Cardiac muscle cell (in vitro differentiated cells and primary cell): Measurements from ENCODE around the gene CTBP2. TPM values are rescaled to one million over a fixed set of nuclear protein-coding genes. Genes with fewer than 3 reads are reported as not detected.

ENCODE experiments used
- DNase-seq, 2 donors: peaks; one replicate each; pipeline versions ENCODE4 v3.0.0 to v3.0.0-alpha.2; 2010 to 2017; ENCODE audit warnings: low read depth in 1 of 2, low spot score in 1 of 2
- H3K27ac ChIP-seq: fragments of 200-600 bp; sonication (generic); 2 replicates; pipeline ENCODE4 v1.5.1; 2016
- H3K27me3 ChIP-seq: fragments of 200-600 bp; sonication (generic); 2 replicates; pipeline ENCODE4 v1.6.0; 2016; ENCODE audit warnings: control low read depth
- H3K36me3 ChIP-seq: fragments of 200-600 bp; sonication (generic); 2 replicates; pipeline ENCODE4 v1.5.1; 2016; ENCODE audit warnings: control low read depth
- H3K4me1 ChIP-seq: fragments of 200-600 bp; sonication (generic); 2 replicates; pipeline ENCODE4 v1.8.1; 2017; ENCODE audit warnings: low read depth, mild to moderate bottlenecking, mixed run types
- H3K4me3 ChIP-seq: fragments of 200-600 bp; sonication (generic); 2 replicates; pipeline ENCODE4 v1.5.1; 2016; ENCODE audit warnings: mild to moderate bottlenecking
- H3K9me3 ChIP-seq: fragments of 200-600 bp; sonication (generic); 2 replicates; pipeline ENCODE4 v1.5.1; 2017; ENCODE audit warnings: low read depth, mild to moderate bottlenecking, control low read depth
- polyA plus RNA-seq: library from polyadenylated mRNA; unstranded; fragments of >200 nt; fragmentation: Nextera tagmentation; extraction: Ambion mirVana; gene quantifications from 2 replicates; pipeline ENCODE4 v1.2.1, GENCODE V29; 2016
- total RNA-seq: library from RNA; depleted of rRNA; stranded (reverse); fragments of >200 nt; gene quantifications from 2 replicates; pipeline ENCODE4 v1.2.3, GENCODE V29; 2016
- TF ChIP-seq, protein P1 (sequence below): IDR thresholded peaks from 2 replicates; pipeline ENCODE4 v1.5.1; 2012; ENCODE audit warnings: low read depth, mild to moderate bottlenecking, low read length

Gene CTBP2
- total and polyA plus RNA-seq, 2 experiments from 2014 or later, result 67.4 to 74.5 TPM

DNA sequence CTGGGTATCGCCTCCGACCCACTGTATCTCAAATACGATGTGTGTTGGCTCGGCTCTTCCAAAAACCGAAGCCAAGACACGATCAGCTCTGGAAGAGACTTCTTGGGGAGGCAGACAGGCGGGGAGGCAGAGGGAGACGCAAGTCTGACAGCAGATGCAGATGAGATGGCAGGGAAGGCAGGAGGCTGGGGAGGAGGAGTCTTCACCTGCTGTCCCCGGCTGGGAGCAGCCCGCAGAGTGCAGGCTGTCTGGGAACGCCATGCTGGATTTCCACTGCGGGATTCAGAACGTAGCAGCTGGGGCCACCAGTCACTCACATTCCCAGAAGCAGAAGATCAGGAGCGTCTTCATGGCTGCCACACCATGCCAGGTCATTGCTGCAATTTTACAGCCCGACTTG lies 29.4 kb downstream of the CTBP2 start:
- TF ChIP-seq, protein P1, sequence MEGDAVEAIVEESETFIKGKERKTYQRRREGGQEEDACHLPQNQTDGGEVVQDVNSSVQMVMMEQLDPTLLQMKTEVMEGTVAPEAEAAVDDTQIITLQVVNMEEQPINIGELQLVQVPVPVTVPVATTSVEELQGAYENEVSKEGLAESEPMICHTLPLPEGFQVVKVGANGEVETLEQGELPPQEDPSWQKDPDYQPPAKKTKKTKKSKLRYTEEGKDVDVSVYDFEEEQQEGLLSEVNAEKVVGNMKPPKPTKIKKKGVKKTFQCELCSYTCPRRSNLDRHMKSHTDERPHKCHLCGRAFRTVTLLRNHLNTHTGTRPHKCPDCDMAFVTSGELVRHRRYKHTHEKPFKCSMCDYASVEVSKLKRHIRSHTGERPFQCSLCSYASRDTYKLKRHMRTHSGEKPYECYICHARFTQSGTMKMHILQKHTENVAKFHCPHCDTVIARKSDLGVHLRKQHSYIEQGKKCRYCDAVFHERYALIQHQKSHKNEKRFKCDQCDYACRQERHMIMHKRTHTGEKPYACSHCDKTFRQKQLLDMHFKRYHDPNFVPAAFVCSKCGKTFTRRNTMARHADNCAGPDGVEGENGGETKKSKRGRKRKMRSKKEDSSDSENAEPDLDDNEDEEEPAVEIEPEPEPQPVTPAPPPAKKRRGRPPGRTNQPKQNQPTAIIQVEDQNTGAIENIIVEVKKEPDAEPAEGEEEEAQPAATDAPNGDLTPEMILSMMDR, result no peak
- no peak for DNase-seq
- Histone ChIP-seq H3K27ac (no peak overlapping the region), H3K4me1 (no peaks in the 10 kb centered on the region), H3K36me3 (peaks cover 3% of the 10 kb centered on the region), H3K9me3 (no peaks in the 10 kb centered on the region), H3K4me3 (no peak overlapping the region), H3K27me3 (no peaks in the 10 kb centered on the region)

DNA sequence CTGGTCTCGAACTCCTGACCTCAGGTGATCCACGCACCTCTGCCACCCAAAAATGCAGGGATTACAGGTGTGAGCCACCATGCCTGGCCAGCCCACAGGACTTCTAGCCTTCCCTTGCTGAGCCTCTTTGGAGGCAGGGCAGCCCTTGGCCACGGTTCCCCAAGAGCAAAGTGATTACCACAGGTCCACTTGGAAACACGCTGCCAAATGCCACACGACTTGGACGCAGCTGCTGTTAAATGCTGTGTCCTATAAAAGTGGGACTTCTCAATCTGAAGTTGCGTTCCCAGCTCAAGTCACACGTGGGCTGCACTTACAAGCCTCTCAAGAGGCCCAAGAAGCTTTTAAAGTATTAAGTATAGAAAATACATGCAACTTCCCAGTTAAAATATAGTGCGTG lies 30.1 kb downstream of the CTBP2 start:
- DNase-seq, result no peak
- no peak overlapping the region for H3K4me3 ChIP-seq
- H3K27ac ChIP-seq, result no peak overlapping the region
- peaks cover 5% of the 10 kb centered on the region for H3K4me1 ChIP-seq
- no peaks in the 10 kb centered on the region for H3K9me3 ChIP-seq
- TF ChIP-seq, protein P1, result no peak
- peaks cover 3% of the 10 kb centered on the region for H3K36me3 ChIP-seq
- H3K27me3 ChIP-seq, result no peaks in the 10 kb centered on the region

DNA sequence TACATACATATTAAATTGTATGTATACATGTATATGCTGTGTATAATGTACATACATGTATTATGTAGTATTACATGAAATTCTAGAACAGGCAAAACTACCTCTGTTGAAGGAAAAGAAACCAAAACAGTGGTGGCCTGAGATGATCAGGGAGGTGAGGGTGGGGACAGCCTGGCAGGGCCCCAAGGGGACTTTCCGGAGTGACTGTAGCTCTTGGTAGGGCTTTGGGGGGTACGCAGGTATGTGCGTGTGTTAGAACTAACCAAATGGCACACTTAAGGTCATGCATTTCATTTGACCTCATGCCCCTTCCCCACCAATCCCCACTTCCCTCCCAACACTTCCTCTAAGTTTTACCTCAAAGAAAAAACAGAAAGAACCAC lies 31.3 kb downstream of the CTBP2 start:
- no peaks in the 10 kb centered on the region for H3K9me3 ChIP-seq
- no peak for DNase-seq
- TF ChIP-seq, protein P1, result no peak
- H3K4me1 ChIP-seq, result peaks cover 10% of the 10 kb centered on the region
- no peaks in the 10 kb centered on the region for H3K27me3 ChIP-seq
- H3K4me3 ChIP-seq, result no peak overlapping the region
- H3K27ac ChIP-seq, result no peak overlapping the region
- H3K36me3 ChIP-seq, result peaks cover 3% of the 10 kb centered on the region

DNA sequence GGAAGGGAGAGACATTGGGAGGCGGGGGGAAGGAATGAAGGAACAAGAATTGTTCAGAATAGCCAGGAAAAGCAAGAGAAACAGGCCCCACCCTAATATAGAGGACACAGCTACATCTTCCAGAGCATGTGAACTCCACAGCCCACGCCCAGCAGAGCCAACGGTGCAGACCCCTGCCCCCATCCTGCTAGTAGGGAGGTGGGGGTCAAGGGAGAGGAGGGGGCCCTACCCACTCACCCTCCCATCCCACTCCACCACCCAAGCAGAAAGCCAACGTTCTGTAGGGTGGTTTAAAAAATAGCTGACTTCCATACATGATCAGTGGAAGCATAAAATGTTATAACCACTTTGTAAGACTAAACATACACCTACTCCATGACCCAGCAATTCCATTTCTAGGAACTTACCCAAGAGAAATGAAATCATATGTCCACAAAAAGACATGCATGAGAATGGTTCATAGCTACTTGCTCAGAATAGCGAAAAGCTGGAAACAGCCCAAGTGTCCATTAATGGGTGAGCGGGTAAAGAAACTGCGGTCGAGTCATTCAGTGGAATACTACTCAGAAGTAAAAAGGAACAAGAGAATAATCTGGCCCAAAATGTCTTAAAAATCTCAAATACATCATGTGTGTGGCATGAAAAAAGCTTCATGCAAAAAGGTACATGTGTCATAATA lies 31.8 kb downstream of the CTBP2 start:
- TF ChIP-seq, protein P1, result no peak
- no peaks in the 10 kb centered on the region for H3K9me3 ChIP-seq
- H3K36me3 ChIP-seq, result peaks cover 3% of the 10 kb centered on the region
- DNase-seq, result no peak
- peaks cover 16% of the 10 kb centered on the region for H3K4me1 ChIP-seq
- no peak overlapping the region for H3K27ac ChIP-seq
- H3K4me3 ChIP-seq, result no peak overlapping the region
- H3K27me3 ChIP-seq, result no peaks in the 10 kb centered on the region

DNA sequence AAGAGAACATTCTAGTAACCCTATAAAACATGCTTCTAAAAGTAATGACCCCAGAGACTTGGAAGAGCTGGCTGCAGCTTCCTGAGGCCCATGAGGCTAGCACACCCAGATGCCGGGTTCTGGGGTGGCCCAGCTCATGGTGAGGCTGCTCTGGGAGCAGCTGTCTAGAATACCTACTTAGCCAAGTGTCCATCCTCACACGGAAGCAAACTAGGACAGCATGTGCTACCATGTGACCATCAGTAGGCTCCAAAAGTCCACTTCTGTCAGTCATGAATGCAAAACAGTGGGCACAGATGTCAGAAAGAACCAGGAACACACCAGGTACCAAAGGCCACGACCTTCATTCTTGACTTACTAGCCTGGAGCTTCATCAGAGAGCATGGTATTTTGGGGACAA lies 32.4 kb downstream of the CTBP2 start:
- no peak overlapping the region for H3K27ac ChIP-seq
- H3K4me1 ChIP-seq, result peaks cover 18% of the 10 kb centered on the region
- no peak for DNase-seq
- no peaks in the 10 kb centered on the region for H3K27me3 ChIP-seq
- H3K4me3 ChIP-seq, result no peak overlapping the region
- TF ChIP-seq, protein P1, result no peak
- H3K36me3 ChIP-seq, result peaks cover 3% of the 10 kb centered on the region
- no peaks in the 10 kb centered on the region for H3K9me3 ChIP-seq
